HPDE6-E6E7 (cell line): ENCODE results near the gene MARCO.
"Not testable (repeated sequence)": the region's sequence is repeated elsewhere in the genome, so short reads cannot be mapped to it uniquely, and the experiment has no call there.

ENCODE experiments used
- DNase-seq: peaks from one replicate; pipeline ENCODE4 v3.0.0; 2011; ENCODE audit warnings: missing footprints; ENCODE audit errors: extremely low spot score

MARCO gene

GRCh38 chr2:118925981-118926380 lies 16.0 kb upstream of the MARCO start:
- no peak for DNase-seq

- no peak for DNase-seq
Measured at GRCh38 chr2:118929059-118929458, 12.9 kb upstream of the MARCO start.

GRCh38 chr2:118932949-118933348 lies 9.0 kb upstream of the MARCO start:
- no peak for DNase-seq

- DNase-seq = no peak
Measured at GRCh38 chr2:118936306-118936705, 5.7 kb upstream of the MARCO start.

- no peak for DNase-seq
Measured at GRCh38 chr2:118936936-118937335, 5.1 kb upstream of the MARCO start.

GRCh38 chr2:118937817-118938216 lies 4.2 kb upstream of the MARCO start:
- no peak for DNase-seq

- no peak for DNase-seq
Measured at GRCh38 chr2:118939994-118940393, 2.0 kb upstream of the MARCO start.

- no peak for DNase-seq
Measured at GRCh38 chr2:118940486-118941120, 1.4 kb upstream of the MARCO start.

- DNase-seq = no peak
Measured at GRCh38 chr2:118943286-118943685, 1.3 kb downstream of the MARCO start.

GRCh38 chr2:118945881-118946280 lies 3.9 kb downstream of the MARCO start:
- no peak for DNase-seq

GRCh38 chr2:118948266-118948665 lies 6.3 kb downstream of the MARCO start:
- not testable (repeated sequence) for DNase-seq

- DNase-seq = no peak
Measured at GRCh38 chr2:118954297-118955060, 12.5 kb downstream of the MARCO start.

- no peak for DNase-seq
Measured at GRCh38 chr2:118965737-118966136, 23.7 kb downstream of the MARCO start.

GRCh38 chr2:118967124-118967880 lies 25.3 kb downstream of the MARCO start:
- no peak for DNase-seq

GRCh38 chr2:118968042-118968441 lies 26.0 kb downstream of the MARCO start:
- no peak for DNase-seq

- no peak for DNase-seq
Measured at GRCh38 chr2:118968961-118969733, 27.2 kb downstream of the MARCO start.

GRCh38 chr2:118969734-118970395 lies 27.9 kb downstream of the MARCO start:
- DNase-seq = no peak

GRCh38 chr2:118970396-118971135 lies 28.6 kb downstream of the MARCO start:
- DNase-seq = no peak

GRCh38 chr2:118971245-118972122 lies 29.5 kb downstream of the MARCO start:
- peak; percentile 46 for DNase-seq

- no peak for DNase-seq
Measured at GRCh38 chr2:118973542-118973951, 31.6 kb downstream of the MARCO start.
